Activated T-cell treated with anti-CD3 and anti-CD28 coated beads, Interleukin-2, amount 50 U/mL, for 72 hours (primary cell): ENCODE measurements around the gene XPNPEP2. TPM values are rescaled to one million over a fixed set of nuclear protein-coding genes. Genes with fewer than 3 reads are reported as not detected.
A peak's percentile ranks its signal among the peaks of the same experiment; 100 is the strongest.

Experiments
- ATAC-seq, 2 donors: fragments of 150-1000 bp; cut with Tn5 transposase; replicated peaks in 1 of 2; 2 replicates each; pipeline ENCODE4 v1.10.0; 2021; ENCODE audit warnings: moderate library complexity in 2 of 2, mild to moderate bottlenecking in 1 of 2
- DNase-seq, 2 donors: peaks; one replicate each; pipeline ENCODE4 v3.0.0; 2021 to 2022; ENCODE audit warnings: mixed read lengths in 1 of 2
- H3K27ac Mint-ChIP-seq: one replicate; pipeline ENCODE4 v1.8.0; 2022; ENCODE audit warnings: mild to moderate bottlenecking, moderate library complexity, mixed read lengths
- H3K27me3 Mint-ChIP-seq: one replicate; pipeline ENCODE4 v1.8.0; 2022; ENCODE audit warnings: low read depth, mixed read lengths
- H3K36me3 Mint-ChIP-seq, 2 donors: one replicate each; pipeline ENCODE4 v1.8.0; 2022; ENCODE audit warnings: mixed read lengths in 2 of 2, mild to moderate bottlenecking in 1 of 2; ENCODE audit not compliant: insufficient read depth in 2 of 2
- H3K4me1 Mint-ChIP-seq: one replicate; pipeline ENCODE4 v1.8.0; 2022; ENCODE audit warnings: low read depth, mixed read lengths
- H3K4me3 Mint-ChIP-seq, 2 donors: one replicate each; pipeline ENCODE4 v1.8.0; 2022; ENCODE audit warnings: mild to moderate bottlenecking in 2 of 2, mixed read lengths in 2 of 2, moderate library complexity in 2 of 2
- H3K9me3 Mint-ChIP-seq, 2 donors: one replicate each; pipeline ENCODE4 v1.8.0; 2022; ENCODE audit warnings: mixed read lengths in 2 of 2
- total RNA-seq, 2 donors: library from RNA; stranded (reverse); gene quantifications; one replicate each; pipeline ENCODE4 v1.2.3, GENCODE V29; 2022

XPNPEP2 gene
- total RNA-seq, 2 donors from 2014 or later: 0.24 to 0.42 TPM

- ATAC-seq: no peak
These were observed 8.0 kb downstream of the XPNPEP2 start for GRCh38 chrX:129746557-129747470.

GRCh38 chrX:129747533-129747932 is 8.8 kb downstream of the XPNPEP2 start:
- DNase-seq (no peak), ATAC-seq (no peak)
- H3K9me3 Mint-ChIP-seq: no peaks in the 10 kb centered on the region
- H3K4me3 Mint-ChIP-seq: no peak overlapping the region
- H3K36me3 Mint-ChIP-seq: no peaks in the 10 kb centered on the region
- no peak overlapping the region for H3K27ac Mint-ChIP-seq
- peaks cover 31% of the 10 kb centered on the region for H3K27me3 Mint-ChIP-seq
- H3K4me1 Mint-ChIP-seq: peaks cover 42% of the 10 kb centered on the region

More at GRCh38 chrX:129746557-129747470, 8.0 kb downstream of the XPNPEP2 start:
- no peaks in the 10 kb centered on the region for H3K36me3 Mint-ChIP-seq
- DNase-seq: no peak
- H3K27me3 Mint-ChIP-seq: peaks cover 34% of the 10 kb centered on the region
- peaks cover 46% of the 10 kb centered on the region for H3K4me1 Mint-ChIP-seq
- H3K9me3 Mint-ChIP-seq: no peaks in the 10 kb centered on the region
- no peak overlapping the region for H3K4me3 Mint-ChIP-seq
- H3K27ac Mint-ChIP-seq: no peak overlapping the region

- Mint-ChIP-seq H3K4me1 (peaks cover 36% of the 10 kb centered on the region), H3K27me3 (peaks cover 26% of the 10 kb centered on the region), H3K36me3 (no peaks in the 10 kb centered on the region), H3K4me3 (no peak overlapping the region), H3K9me3 (no peaks in the 10 kb centered on the region), H3K27ac (no peak overlapping the region)
- no peak for ATAC-seq
- DNase-seq: no peak
These were observed 9.5 kb downstream of the XPNPEP2 start for GRCh38 chrX:129748305-129748704.

GRCh38 chrX:129749069-129749468 is 10.3 kb downstream of the XPNPEP2 start:
- H3K4me3 Mint-ChIP-seq: no peak overlapping the region
- DNase-seq (no peak), ATAC-seq (no peak)
- no peaks in the 10 kb centered on the region for H3K9me3 Mint-ChIP-seq
- H3K4me1 Mint-ChIP-seq: peaks cover 33% of the 10 kb centered on the region
- H3K27me3 Mint-ChIP-seq: peaks cover 26% of the 10 kb centered on the region
- H3K36me3 Mint-ChIP-seq: no peaks in the 10 kb centered on the region
- H3K27ac Mint-ChIP-seq: no peak overlapping the region

- Mint-ChIP-seq H3K27ac (no peak overlapping the region), H3K4me1 (peaks cover 24% of the 10 kb centered on the region), H3K36me3 (no peaks in the 10 kb centered on the region), H3K27me3 (peaks cover 11% of the 10 kb centered on the region), H3K4me3 (no peak overlapping the region), H3K9me3 (no peaks in the 10 kb centered on the region)
- ATAC-seq (no peak), DNase-seq (no peak)
These were observed 12.2 kb downstream of the XPNPEP2 start for GRCh38 chrX:129750971-129751370.

GRCh38 chrX:129754056-129755024 is 15.6 kb downstream of the XPNPEP2 start:
- H3K36me3 Mint-ChIP-seq: no peaks in the 10 kb centered on the region
- no peaks in the 10 kb centered on the region for H3K9me3 Mint-ChIP-seq
- DNase-seq: no peak
- peaks cover 41% of the 10 kb centered on the region for H3K4me1 Mint-ChIP-seq
- H3K4me3 Mint-ChIP-seq: peak overlapping the region in 1 of 2 donors; percentile 54
- H3K27ac Mint-ChIP-seq: peak overlapping the region; percentile 54
- no peaks in the 10 kb centered on the region for H3K27me3 Mint-ChIP-seq
- peak in 1 of 2 donors; percentile 23 for ATAC-seq

- Mint-ChIP-seq H3K9me3 (no peaks in the 10 kb centered on the region), H3K4me1 (peaks cover 54% of the 10 kb centered on the region), H3K27me3 (no peaks in the 10 kb centered on the region), H3K36me3 (no peaks in the 10 kb centered on the region), H3K4me3 (peak overlapping the region; percentile 58 to 67), H3K27ac (peak overlapping the region; percentile 68)
- DNase-seq (peak in 1 of 2 donors; percentile 35), ATAC-seq (peak; percentile 37 to 38)
These were observed 17.2 kb downstream of the XPNPEP2 start for GRCh38 chrX:129755779-129756650.

GRCh38 chrX:129759576-129760061 is 20.8 kb downstream of the XPNPEP2 start:
- H3K27me3 Mint-ChIP-seq: no peaks in the 10 kb centered on the region
- H3K36me3 Mint-ChIP-seq: no peaks in the 10 kb centered on the region
- peak overlapping the region; percentile 93 for H3K27ac Mint-ChIP-seq
- ATAC-seq (peak; percentile 87 to 91), DNase-seq (peak; percentile 67 to 72)
- peaks cover 44% of the 10 kb centered on the region for H3K4me1 Mint-ChIP-seq
- peak overlapping the region; percentile 36 to 79 for H3K4me3 Mint-ChIP-seq
- no peaks in the 10 kb centered on the region for H3K9me3 Mint-ChIP-seq

- Mint-ChIP-seq H3K4me1 (peaks cover 43% of the 10 kb centered on the region), H3K27me3 (no peaks in the 10 kb centered on the region), H3K36me3 (no peaks in the 10 kb centered on the region), H3K4me3 (peak overlapping the region; percentile 36 to 79), H3K9me3 (no peaks in the 10 kb centered on the region), H3K27ac (peak overlapping the region; percentile 93)
- ATAC-seq: peak; percentile 18
- DNase-seq: no peak
These were observed 21.4 kb downstream of the XPNPEP2 start for GRCh38 chrX:129760155-129760554.

GRCh38 chrX:129760981-129761380 is 22.2 kb downstream of the XPNPEP2 start:
- ATAC-seq (no peak), DNase-seq (no peak)
- Mint-ChIP-seq H3K36me3 (no peaks in the 10 kb centered on the region), H3K9me3 (no peaks in the 10 kb centered on the region), H3K4me1 (peaks cover 39% of the 10 kb centered on the region), H3K4me3 (no peak overlapping the region), H3K27ac (no peak overlapping the region), H3K27me3 (no peaks in the 10 kb centered on the region)

- DNase-seq (no peak), ATAC-seq (no peak)
- Mint-ChIP-seq H3K36me3 (no peaks in the 10 kb centered on the region), H3K27ac (no peak overlapping the region), H3K4me3 (no peak overlapping the region), H3K27me3 (no peaks in the 10 kb centered on the region), H3K9me3 (no peaks in the 10 kb centered on the region), H3K4me1 (peaks cover 34% of the 10 kb centered on the region)
These were observed 22.8 kb downstream of the XPNPEP2 start for GRCh38 chrX:129761596-129761995.

GRCh38 chrX:129762448-129762847 is 23.7 kb downstream of the XPNPEP2 start:
- DNase-seq: no peak
- H3K27me3 Mint-ChIP-seq: no peaks in the 10 kb centered on the region
- no peaks in the 10 kb centered on the region for H3K36me3 Mint-ChIP-seq
- H3K27ac Mint-ChIP-seq: no peak overlapping the region
- H3K9me3 Mint-ChIP-seq: no peaks in the 10 kb centered on the region
- H3K4me1 Mint-ChIP-seq: peaks cover 33% of the 10 kb centered on the region
- no peak for ATAC-seq
- H3K4me3 Mint-ChIP-seq: no peak overlapping the region
